MCF 10A (cell line): ENCODE data around the gene PDK1. TPM values are rescaled to one million over a fixed set of nuclear protein-coding genes. Genes with fewer than 3 reads are reported as not detected.
A peak's percentile ranks its signal among the peaks of the same experiment; 100 is the strongest.
"Not testable (repeated sequence)": the region's sequence is repeated elsewhere in the genome, so short reads cannot be mapped to it uniquely, and the experiment has no call there.

Source experiments
- BruUV-seq: library from RNA; stranded (reverse); fragments of 400-500 nt; replicated peaks from 2 replicates; lab custom pipeline; 2021; lab: Mats Ljungman, UMichigan
- CTCF ChIA-PET: fragments of 300-600 bp; sonication (Branson Sonifier 250); formaldehyde crosslinking; extraction: SDS; loops from one replicate; lab custom pipeline; 2021; ENCODE audit warnings: antibody characterized with exemption, inconsistent platforms; lab: Yijun Ruan, JAX
- POLR2A ChIA-PET: fragments of 300-600, 350-650 bp; sonication (Branson Sonifier 250); formaldehyde crosslinking; extraction: SDS; loops from one replicate; lab custom pipeline; 2020; ENCODE audit warnings: antibody characterized with exemption, inconsistent platforms; lab: Yijun Ruan, JAX
- DNase-seq: peaks from one replicate; pipeline ENCODE4 v3.0.0-alpha.2; 2018; ENCODE audit not compliant: unreplicated experiment
- H3K27ac Mint-ChIP-seq: one replicate; pipeline ENCODE4 v1.8.0; 2022; ENCODE audit warnings: mild to moderate bottlenecking, low read depth, mixed read lengths; ENCODE audit not compliant: unreplicated experiment
- H3K27me3 Mint-ChIP-seq: one replicate; pipeline ENCODE4 v1.8.0; 2022; ENCODE audit warnings: mixed read lengths; ENCODE audit not compliant: insufficient read depth, unreplicated experiment
- H3K36me3 Mint-ChIP-seq: one replicate; pipeline ENCODE4 v1.8.0; 2022; ENCODE audit warnings: mild to moderate bottlenecking, moderate library complexity, mixed read lengths; ENCODE audit not compliant: insufficient read depth, unreplicated experiment
- H3K4me1 Mint-ChIP-seq: one replicate; pipeline ENCODE4 v1.8.0; 2022; ENCODE audit warnings: mixed read lengths; ENCODE audit not compliant: insufficient read depth, unreplicated experiment
- H3K4me3 Mint-ChIP-seq: one replicate; pipeline ENCODE4 v1.8.0; 2022; ENCODE audit warnings: mild to moderate bottlenecking, moderate library complexity, mixed read lengths; ENCODE audit not compliant: unreplicated experiment
- H3K9me3 Mint-ChIP-seq: one replicate; pipeline ENCODE4 v1.8.0; 2022; ENCODE audit warnings: mixed read lengths; ENCODE audit not compliant: unreplicated experiment
- CTCF ChIP-seq: fragments of 200-600 bp; IDR thresholded peaks from one replicate; pipeline ENCODE4 v1.8.0; 2022; ENCODE audit warnings: antibody characterized with exemption, mild to moderate bottlenecking; ENCODE audit not compliant: unreplicated experiment
- intact Hi-C: fragments of 100-400 bp; cut with micrococcal nuclease; formaldehyde crosslinking; loops from 2 replicates; pipeline ENCODE4 v1.14.1; 2022
- total RNA-seq: library from RNA; stranded (reverse); gene quantifications from 2 replicates; pipeline ENCODE4 v1.2.3, GENCODE V29; 2022

PDK1 gene
- total RNA-seq, 1 experiment from 2014 or later, result 26.5 TPM

GRCh38 chr2:172582656-172583055, 26.8 kb downstream of the PDK1 start:
- intact Hi-C loops, result no loop called here
- peaks cover 8% of the 10 kb centered on the region for H3K9me3 Mint-ChIP-seq
- CTCF ChIA-PET, result no interaction called here
- DNase-seq, result no peak
- TF ChIP-seq CTCF, result no peak
- H3K4me1 Mint-ChIP-seq, result no peaks in the 10 kb centered on the region
- POLR2A ChIA-PET, result no interaction called here
- H3K36me3 Mint-ChIP-seq, result peaks cover 75% of the 10 kb centered on the region
- BruUV-seq, result no TSS peak
- H3K4me3 Mint-ChIP-seq, result no peak overlapping the region
- peak overlapping the region; percentile 5 for H3K27ac Mint-ChIP-seq
- no peaks in the 10 kb centered on the region for H3K27me3 Mint-ChIP-seq

GRCh38 chr2:172586245-172586891, 30.5 kb downstream of the PDK1 start:
- BruUV-seq, result no TSS peak
- H3K36me3 Mint-ChIP-seq, result peaks cover 78% of the 10 kb centered on the region
- CTCF ChIA-PET, result interaction anchor here (0.6 to 12.1 kb wide), 3 partner anchors 11 to 126 kb away, joined by 3 to 172 read pairs (median 5); no protein-coding TSS in a partner anchor
- H3K4me1 Mint-ChIP-seq, result no peaks in the 10 kb centered on the region
- H3K9me3 Mint-ChIP-seq, result peaks cover 8% of the 10 kb centered on the region
- intact Hi-C loops, result no loop called here
- no peak overlapping the region for H3K4me3 Mint-ChIP-seq
- DNase-seq, result no peak
- H3K27me3 Mint-ChIP-seq, result no peaks in the 10 kb centered on the region
- TF ChIP-seq CTCF, result no peak
- POLR2A ChIA-PET, result interaction anchor here (2.0 kb wide), 1 partner anchor 11 kb away, joined by 4 read pairs; no protein-coding TSS in a partner anchor
- no peak overlapping the region for H3K27ac Mint-ChIP-seq

- peaks cover 73% of the 10 kb centered on the region for H3K36me3 Mint-ChIP-seq
- H3K4me1 Mint-ChIP-seq, H3K9me3 Mint-ChIP-seq, H3K27ac Mint-ChIP-seq, H3K27me3 Mint-ChIP-seq, H3K4me3 Mint-ChIP-seq, BruUV-seq, intact Hi-C loops, DNase-seq: not testable (repeated sequence)
- ChIA-PET POLR2A (interaction anchor here (2.0 kb wide), 1 partner anchor 10 kb away, joined by 4 read pairs; no protein-coding TSS in a partner anchor), CTCF (interaction anchor here (1.0 to 12.1 kb wide), 2 partner anchors 10 to 125 kb away, joined by 3 to 172 read pairs; no protein-coding TSS in a partner anchor)
These were observed 31.3 kb downstream of the PDK1 start for GRCh38 chr2:172587231-172587630.

GRCh38 chr2:172588931-172589330, 33.0 kb downstream of the PDK1 start:
- Mint-ChIP-seq H3K27ac (no peak overlapping the region), H3K27me3 (no peaks in the 10 kb centered on the region), H3K36me3 (peaks cover 70% of the 10 kb centered on the region), H3K9me3 (peaks cover 8% of the 10 kb centered on the region), H3K4me1 (no peaks in the 10 kb centered on the region), H3K4me3 (no peak overlapping the region)
- BruUV-seq, result no TSS peak
- intact Hi-C loops, result no loop called here
- peak; percentile 1 for DNase-seq
- POLR2A ChIA-PET, result interaction anchor here (1.5 kb wide), 1 partner anchor 121 kb away, joined by 5 read pairs; no protein-coding TSS in a partner anchor
- CTCF ChIA-PET, result interaction anchor here (0.7 to 12.1 kb wide), 3 partner anchors 110 to 134 kb away, joined by 3 to 172 read pairs (median 3); no protein-coding TSS in a partner anchor
- no peak for TF ChIP-seq CTCF

GRCh38 chr2:172591386-172591785, 35.5 kb downstream of the PDK1 start:
- intact Hi-C loops, H3K27me3 Mint-ChIP-seq, BruUV-seq: not testable (repeated sequence)

GRCh38 chr2:172592190-172592589, 36.3 kb downstream of the PDK1 start:
- CTCF ChIA-PET, result interaction anchor here (0.5 to 12.1 kb wide), 9 partner anchors 12 to 1802 kb away, joined by 3 to 172 read pairs (median 3); no protein-coding TSS in a partner anchor
- POLR2A ChIA-PET, intact Hi-C loops, BruUV-seq, H3K4me3 Mint-ChIP-seq, H3K9me3 Mint-ChIP-seq, H3K27ac Mint-ChIP-seq, H3K27me3 Mint-ChIP-seq, H3K4me1 Mint-ChIP-seq, DNase-seq: not testable (repeated sequence)
- peaks cover 73% of the 10 kb centered on the region for H3K36me3 Mint-ChIP-seq

More at GRCh38 chr2:172591386-172591785, 35.5 kb downstream of the PDK1 start:
- H3K27ac Mint-ChIP-seq, H3K9me3 Mint-ChIP-seq, POLR2A ChIA-PET, H3K4me1 Mint-ChIP-seq, H3K4me3 Mint-ChIP-seq, DNase-seq: not testable (repeated sequence)
- H3K36me3 Mint-ChIP-seq, result peaks cover 75% of the 10 kb centered on the region
- CTCF ChIA-PET, result interaction anchor here (0.6 to 12.1 kb wide), 4 partner anchors 39 to 120 kb away, joined by 3 to 172 read pairs (median 4); no protein-coding TSS in a partner anchor
